ENCODE results near the gene ATAD1. TPM values are rescaled to one million over a fixed set of nuclear protein-coding genes. Genes with fewer than 3 reads are reported as not detected.

The ATAD1 gene
- total and polyA plus RNA-seq, 10 of the 15 experiments (the other 5 are each of a cell fraction or from before 2014, with no cell fraction given), result 24.7 to 59.3 (median 41.1) TPM

GRCh38 chr10:87702973-87703294 is 115.1 kb downstream of the ATAD1 start:
- POLR2A ChIA-PET, result no interaction called here
- WGBS (ENCODE audit: insufficient coverage, insufficient replicate concordance, low lambda C conversion rate, missing lambda C conversion rate), result 61% methylated on average over 3 of the region's 4 CpGs
- H3K4me2 ChIP-seq (ENCODE audit: control insufficient read depth, insufficient read depth), result no peak overlapping the region
- no peak overlapping the region for H2AFZ ChIP-seq (ENCODE audit: control insufficient read depth, low read depth, low read length)
- no peaks in the 10 kb centered on the region for H3K79me2 ChIP-seq (ENCODE audit: control insufficient read depth, insufficient read depth, low read length)
- H3K27me3 ChIP-seq (replicated peaks in 1 of 2; ENCODE audit: control insufficient read depth in 2 of 2, insufficient read depth in 2 of 2, low read length in 1 of 2), result no peaks in the 10 kb centered on the region
- H3K4me3 ChIP-seq, result no peak overlapping the region
- TF ChIP-seq BMI1 (IDR thresholded peaks at IDR 0.05; ENCODE audit: borderline replicate concordance) (no peak), ESRRA (IDR thresholded peaks at IDR 0.05; ENCODE audit: low read length) (no peak), ZSCAN29 (IDR thresholded peaks at IDR 0.05) (no peak), BRCA1 (IDR thresholded peaks at IDR 0.05; ENCODE audit: low read depth, low read length) (no peak), TCF12 (IDR thresholded peaks at IDR 0.05; ENCODE audit: low read depth, low read length) (no peak), BCLAF1 (IDR thresholded peaks at IDR 0.05) (no peak), MTA3 (IDR thresholded peaks at IDR 0.05; ENCODE audit: borderline replicate concordance, low read length) (no peak), RAD21 (IDR thresholded peaks at IDR 0.05; ENCODE audit: insufficient read depth, low read depth, low read length) (no peak), E4F1 (IDR thresholded peaks at IDR 0.05; ENCODE audit: borderline replicate concordance, partially characterized antibody) (no peak), SMARCA5 (IDR thresholded peaks at IDR 0.05) (no peak), WRNIP1 (IDR thresholded peaks at IDR 0.05; ENCODE audit: borderline replicate concordance, low read depth, low read length) (no peak), CBX3 (IDR thresholded peaks at IDR 0.05; ENCODE audit: borderline replicate concordance, low read depth) (no peak), NBN (IDR thresholded peaks at IDR 0.05) (no peak), NFYB (IDR thresholded peaks at IDR 0.05; ENCODE audit: insufficient read depth, low read depth, low read length) (no peak), ZNF592 (IDR thresholded peaks at IDR 0.05) (no peak)
- RAD21 ChIA-PET (ENCODE audit: unreplicated experiment), result no interaction called here
- no peak overlapping the region for H3K27ac ChIP-seq (ENCODE audit: control insufficient read depth, insufficient read depth)
- no peaks in the 10 kb centered on the region for H3K4me1 ChIP-seq (ENCODE audit: control insufficient read depth, insufficient read depth, low read length)
- FAIRE-seq (no peak), DNase-seq (ENCODE audit: low read depth, low spot score) (no peak), ATAC-seq (no peak)
- H4K20me1 ChIP-seq (ENCODE audit: control insufficient read depth, insufficient read depth), result no peaks in the 10 kb centered on the region
- in situ Hi-C loops (cut with MboI), result no loop called here
- BruUV-seq (replicated peaks), result no TSS peak
- SMC1A ChIA-PET (ENCODE audit: uncharacterized antibody, unreplicated experiment), result no interaction called here
- intact Hi-C loops (cut with micrococcal nuclease; ENCODE audit: unreplicated experiment), result no loop called here
- CTCF ChIA-PET, result interaction anchor here (0.6 kb wide), 1 partner anchor 20 kb away, joined by 3 read pairs; no protein-coding TSS in a partner anchor
- H3K9me3 ChIP-seq (replicated peaks; ENCODE audit: control insufficient read depth, insufficient read depth, low read length), result no peaks in the 10 kb centered on the region
- H3K9ac ChIP-seq (ENCODE audit: control insufficient read depth, insufficient read depth, low read length), result no peak overlapping the region
- H3K36me3 ChIP-seq (ENCODE audit: control insufficient read depth in 2 of 2, insufficient read depth in 2 of 2, low read length in 1 of 2), result no peaks in the 10 kb centered on the region

All from GM12878 (cell line).